Right cardiac atrium (tissue), 5 donors: ENCODE results near the gene MFSD6. TPM values are rescaled to one million over a fixed set of nuclear protein-coding genes. Genes with fewer than 3 reads are reported as not detected.
"Not testable (repeated sequence)": the region's sequence is repeated elsewhere in the genome, so short reads cannot be mapped to it uniquely, and the experiment has no call there.

Experiments used
- ATAC-seq, 2 donors: fragments of 200-7000 bp; cut with Tn5 transposase; one replicate each; pipeline versions ENCODE4 v1.8.0 to v1.9.1; 2020; ENCODE audit warnings: moderate library complexity in 2 of 2, mild to moderate bottlenecking in 1 of 2
- DNase-seq, 3 donors: peaks; one replicate each; pipeline ENCODE4 v3.0.0-alpha.2; 2020
- H3K27ac ChIP-seq: one replicate; pipeline ENCODE4 v1.5.1; 2013; ENCODE audit warnings: mild to moderate bottlenecking, low read length, control low read depth, moderate library complexity
- H3K27me3 ChIP-seq: one replicate; pipeline ENCODE4 v1.6.1; 2013; ENCODE audit not compliant: control insufficient read depth, insufficient read depth
- H3K4me1 ChIP-seq: one replicate; pipeline ENCODE4 v1.6.1; 2013; ENCODE audit warnings: low read length; ENCODE audit not compliant: control insufficient read depth, insufficient read depth
- H3K4me3 ChIP-seq: one replicate; pipeline ENCODE4 v1.5.1; 2013; ENCODE audit warnings: low read length, control low read depth
- H3K9me3 ChIP-seq: one replicate; pipeline ENCODE4 v1.6.1; 2013; ENCODE audit warnings: low read length; ENCODE audit not compliant: control insufficient read depth
- WGBS: extraction: QIAGEN DNeasy Blood & Tissue Kit; methylation state at CpG from one replicate; pipeline ENCODE4 v1.1.7; 2013; 5-methylcytosine and 5-hydroxymethylcytosine counted together
- intact Hi-C, 4 donors: fragments of 100-400 bp; cut with DNase I; formaldehyde crosslinking; loops; one replicate each; pipeline versions ENCODE4 v1.11.0 to v1.14.0; 2022 to 2023
- long read RNA-seq, 4 donors: library from polyadenylated mRNA; unstranded; transcript quantifications; one replicate each; pipeline ENCODE4 v2.0.0, GENCODE V29; 2020 to 2021
- polyA plus RNA-seq: library from polyadenylated mRNA; stranded (reverse); fragments of 200-250 nt; gene quantifications from one replicate; pipeline ENCODE4 v1.2.3, GENCODE V29; 2013
- total RNA-seq, 4 donors: library from RNA; stranded (reverse); fragmentation: NEBNext Ultra II Directional; extraction: Animal tissue kit (Norgen Biotek cat#: 25700); gene quantifications; one replicate each; pipeline ENCODE4 v1.2.1, GENCODE V29; 2021
- donor health status: healthy with polysubstance abuse.
- donor health status: DM: no; HTN: yes; CAD: no.
- donor health status: DM: no; HTN: no; CAD: no.
- donor health status: DM: no; HTN: yes; CAD: no; lungs with severe emphysema.
- donor health status: DM: yes; HTN: yes; CAD: no.

The MFSD6 gene
- total RNA-seq, result 10 to 100 TPM; 29.3 to 32.7 (median 30.3) TPM
- polyA plus RNA-seq, result 14.7 TPM
- long read RNA-seq, donor 1, full-length matches to known transcripts, result 20 of 53 reads
- long read RNA-seq, donor 1, partial matches to known transcripts, result 7 of 53 reads
- long read RNA-seq, donor 1, other reads (novel, unspliced or antisense), result 26 of 53 reads
- long read RNA-seq, donor 2, full-length matches to known transcripts, result 7 of 22 reads
- long read RNA-seq, donor 2, partial matches to known transcripts, result 1 of 22 reads
- long read RNA-seq, donor 2, other reads (novel, unspliced or antisense), result 14 of 22 reads
- long read RNA-seq, donor 3, full-length matches to known transcripts, result 11 of 35 reads
- long read RNA-seq, donor 3, partial matches to known transcripts, result 6 of 35 reads
- long read RNA-seq, donor 3, other reads (novel, unspliced or antisense), result 18 of 35 reads
- long read RNA-seq, donor 4, full-length matches to known transcripts, result 8 of 31 reads
- long read RNA-seq, donor 4, partial matches to known transcripts, result 3 of 31 reads
- long read RNA-seq, donor 4, other reads (novel, unspliced or antisense), result 20 of 31 reads

DNA sequence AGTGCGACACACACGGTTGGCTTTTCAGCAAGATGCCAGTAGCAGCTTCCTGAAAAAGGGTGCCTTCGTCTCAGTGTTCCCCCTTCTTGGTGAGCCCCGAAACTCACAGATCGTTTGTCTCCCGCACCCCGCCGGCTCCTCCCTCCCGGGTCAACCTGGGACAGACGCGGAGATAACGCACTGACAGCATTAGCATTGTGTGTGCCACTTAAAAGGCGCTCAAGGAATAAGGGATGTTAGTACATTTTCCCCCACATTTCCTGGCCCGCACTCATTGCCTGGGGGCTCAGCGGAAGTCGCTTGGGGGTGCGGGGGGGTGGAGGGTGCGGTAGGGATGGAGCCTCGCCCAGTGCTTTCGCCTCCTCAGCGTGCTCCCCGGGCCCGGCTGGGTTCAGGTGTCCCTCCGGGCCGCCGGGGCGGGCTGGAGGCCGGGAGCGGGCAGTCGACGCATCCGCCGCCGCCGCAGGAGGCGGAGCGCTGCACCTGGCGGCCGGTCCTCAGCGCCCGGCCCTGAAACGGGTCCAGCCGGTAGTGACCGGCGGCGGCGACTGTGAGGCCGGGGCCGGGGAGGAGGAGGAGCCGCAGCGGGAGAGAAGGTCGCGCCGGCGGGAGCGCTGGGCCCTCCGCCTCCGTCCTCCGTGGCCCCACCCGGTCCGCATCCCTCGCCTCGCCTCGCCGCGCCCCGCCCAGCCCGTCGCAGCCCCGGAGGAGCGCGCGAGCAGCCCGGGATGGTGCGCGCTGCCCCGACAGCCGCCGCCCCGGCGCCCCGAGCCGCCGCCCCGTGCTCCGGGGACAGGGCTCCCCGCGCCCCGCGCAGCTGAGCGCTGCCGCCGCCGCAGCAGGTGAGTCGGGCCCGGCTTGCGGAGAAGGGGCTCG, at the start of gene MFSD6:
MFSD6 (plus strand) TSS at position 694 of the 876 bp plus-strand sequence. CDS start 27,675 bp downstream, outside the sequence.
- DNase-seq (peak; percentile 57 to 83 (median 82)), ATAC-seq (peak; percentile 80 to 86)
- Histone ChIP-seq H3K9me3 (no peaks in the 10 kb centered on the region), H3K27ac (peak within 1 kb of the TSS; percentile 58), H3K4me3 (peak within 1 kb of the TSS; percentile 92), H3K4me1 (no peaks in the 10 kb centered on the region), H3K27me3 (no peaks in the 10 kb centered on the region)
- 1% methylated on average over 97 of the region's 98 CpGs for WGBS
- intact Hi-C loops, result loop anchor here in 2 of 4 donors (10.0 kb wide), 1 partner anchor 97 kb away; no protein-coding TSS in a partner anchor

GRCh38 chr2:190358655-190359448, 49.3 kb upstream of the MFSD6 start:
- ATAC-seq, result peak in 1 of 2 donors; percentile 36
- H3K27me3 ChIP-seq, H3K27ac ChIP-seq, H3K9me3 ChIP-seq, H3K4me3 ChIP-seq, DNase-seq, H3K4me1 ChIP-seq, intact Hi-C loops: not testable (repeated sequence)
- 76% methylated on average over 8 of the region's 8 CpGs for WGBS

GRCh38 chr2:190360561-190360960, 47.6 kb upstream of the MFSD6 start:
- no peaks in the 10 kb centered on the region for H3K27me3 ChIP-seq
- intact Hi-C loops, result no loop called here
- no peak for ATAC-seq
- no peaks in the 10 kb centered on the region for H3K9me3 ChIP-seq
- peaks cover 9% of the 10 kb centered on the region for H3K4me1 ChIP-seq
- no peak for DNase-seq
- H3K27ac ChIP-seq, result no peak overlapping the region
- H3K4me3 ChIP-seq, result no peak overlapping the region

- Histone ChIP-seq H3K27me3 (no peaks in the 10 kb centered on the region), H3K4me3 (no peak overlapping the region), H3K27ac (no peak overlapping the region), H3K4me1 (peaks cover 8% of the 10 kb centered on the region), H3K9me3 (no peaks in the 10 kb centered on the region)
- intact Hi-C loops, result no loop called here
- ATAC-seq, result no peak
- 85% methylated on average over 3 of the region's 3 CpGs for WGBS
- DNase-seq, result no peak
These were observed 47.2 kb upstream of the MFSD6 start for GRCh38 chr2:190360965-190361364.

GRCh38 chr2:190361572-190361971, 46.6 kb upstream of the MFSD6 start:
- no peaks in the 10 kb centered on the region for H3K9me3 ChIP-seq
- no peak overlapping the region for H3K27ac ChIP-seq
- H3K4me3 ChIP-seq, result no peak overlapping the region
- H3K4me1 ChIP-seq, result peaks cover 5% of the 10 kb centered on the region
- H3K27me3 ChIP-seq, result no peaks in the 10 kb centered on the region
- WGBS, result 44% methylated on average over 2 of the region's 2 CpGs
- ATAC-seq (no peak), DNase-seq (no peak)
- intact Hi-C loops, result no loop called here

GRCh38 chr2:190362894-190363293, 45.3 kb upstream of the MFSD6 start:
- ATAC-seq, result no peak

DNA sequence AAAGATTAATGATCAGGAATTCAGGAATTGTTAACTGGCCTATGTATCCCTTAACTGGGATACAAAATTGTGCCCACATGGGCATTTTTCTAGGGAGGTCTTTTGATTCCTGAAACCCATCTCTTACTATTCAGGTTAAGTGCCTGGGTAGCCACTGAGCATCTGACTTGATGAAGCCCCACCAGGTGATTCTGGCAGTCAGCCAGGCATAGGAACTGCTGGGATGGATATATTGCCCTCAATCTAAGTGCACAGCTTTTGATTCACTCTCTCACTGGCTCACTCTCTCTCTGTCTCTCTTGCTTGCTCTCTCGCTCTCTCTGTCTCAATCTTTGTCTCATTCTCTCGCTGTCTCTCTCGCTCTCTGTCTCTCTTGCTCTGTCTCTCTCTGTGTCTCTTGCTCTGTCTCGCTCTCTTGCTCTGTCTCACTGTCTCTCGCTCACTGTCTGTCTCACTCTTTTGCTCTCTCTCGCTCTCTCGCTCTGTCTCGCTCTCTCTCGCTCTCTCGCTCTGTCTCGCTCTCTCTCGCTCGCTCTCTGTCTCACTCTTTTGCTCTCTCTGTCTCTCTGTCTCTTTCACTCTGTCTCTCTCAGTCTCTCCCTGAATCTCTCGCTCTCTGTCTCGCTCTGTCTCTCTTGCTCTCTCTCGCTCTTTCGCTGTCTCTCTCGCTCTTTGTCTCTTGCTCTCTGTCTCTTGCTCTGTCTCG, 42.5 kb upstream of the MFSD6 start:
- Histone ChIP-seq H3K4me1 (peaks cover 2% of the 10 kb centered on the region), H3K9me3 (no peaks in the 10 kb centered on the region), H3K4me3 (no peak overlapping the region), H3K27ac (no peak overlapping the region), H3K27me3 (no peaks in the 10 kb centered on the region)
- intact Hi-C loops, result no loop called here
- DNase-seq (no peak), ATAC-seq (no peak)
- WGBS, result 92% methylated on average over 18 of the region's 19 CpGs

More at GRCh38 chr2:190362894-190363293, 45.3 kb upstream of the MFSD6 start:
- H3K9me3 ChIP-seq, result no peaks in the 10 kb centered on the region
- intact Hi-C loops, result no loop called here
- peaks cover 5% of the 10 kb centered on the region for H3K4me1 ChIP-seq
- WGBS, result 97% methylated on average over 1 of the region's 1 CpG
- H3K27me3 ChIP-seq, result no peaks in the 10 kb centered on the region
- no peak overlapping the region for H3K27ac ChIP-seq
- no peak for DNase-seq
- no peak overlapping the region for H3K4me3 ChIP-seq

- intact Hi-C loops, result no loop called here
- 88% methylated on average over 11 of the region's 11 CpGs for WGBS
- DNase-seq (no peak), ATAC-seq (peak in 1 of 2 donors; percentile 31)
- H3K27me3 ChIP-seq, result no peaks in the 10 kb centered on the region
- H3K4me3 ChIP-seq, result no peak overlapping the region
- no peak overlapping the region for H3K27ac ChIP-seq
- peaks cover 2% of the 10 kb centered on the region for H3K4me1 ChIP-seq
- H3K9me3 ChIP-seq, result no peaks in the 10 kb centered on the region
These were observed 41.9 kb upstream of the MFSD6 start for GRCh38 chr2:190366248-190366753.

DNA sequence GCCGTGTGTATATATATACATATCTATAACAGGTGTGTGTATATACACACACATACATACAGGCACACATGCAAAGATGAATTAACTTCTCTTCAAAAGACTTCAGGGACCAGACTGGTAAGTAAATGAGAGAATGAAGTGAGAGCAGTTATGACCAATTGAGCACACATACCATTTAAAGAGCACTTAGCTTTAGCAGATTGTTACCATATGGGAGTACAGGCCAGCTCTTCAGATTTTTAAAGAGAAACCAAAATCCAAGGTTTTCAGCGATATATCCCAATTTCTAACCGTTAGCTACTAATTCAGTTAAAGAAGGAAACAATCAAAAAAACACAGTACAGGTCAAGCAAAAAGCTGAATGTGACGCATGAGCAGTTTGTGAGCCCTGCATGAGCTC, 41.1 kb upstream of the MFSD6 start:
- no peak overlapping the region for H3K27ac ChIP-seq
- H3K4me3 ChIP-seq, result no peak overlapping the region
- ATAC-seq (no peak), DNase-seq (no peak)
- no peaks in the 10 kb centered on the region for H3K27me3 ChIP-seq
- intact Hi-C loops, result no loop called here
- WGBS, result 96% methylated on average over 4 of the region's 4 CpGs
- H3K9me3 ChIP-seq, result no peaks in the 10 kb centered on the region
- H3K4me1 ChIP-seq, result peaks cover 2% of the 10 kb centered on the region

DNA sequence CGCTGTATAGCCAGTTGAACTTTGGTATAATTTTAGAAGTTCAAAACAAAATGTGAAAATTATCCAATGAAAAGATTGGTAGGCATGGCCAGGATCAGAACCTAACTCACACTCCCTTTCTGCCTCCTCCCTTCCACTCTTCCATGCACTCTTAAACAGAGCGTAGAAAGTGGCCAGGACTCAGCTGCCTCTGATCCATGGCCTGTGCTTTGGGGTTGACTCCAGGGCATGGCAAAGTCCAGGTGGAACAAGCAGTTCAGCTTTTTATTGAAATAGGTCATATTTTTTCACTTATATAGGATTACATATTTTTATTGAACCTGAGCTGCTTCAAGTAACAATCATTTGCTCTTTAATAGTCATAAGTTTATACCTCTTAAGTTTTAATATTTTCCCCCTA, 38.5 kb upstream of the MFSD6 start:
- no peak for DNase-seq
- Histone ChIP-seq H3K9me3 (no peaks in the 10 kb centered on the region), H3K27ac (no peak overlapping the region), H3K27me3 (no peaks in the 10 kb centered on the region), H3K4me3 (no peak overlapping the region), H3K4me1 (peaks cover 4% of the 10 kb centered on the region)
- WGBS, result 97% methylated on average over 2 of the region's 2 CpGs
- intact Hi-C loops, result loop anchor here in 1 of 4 donors (5.0 kb wide), 1 partner anchor 42 kb away; no protein-coding TSS in a partner anchor
- no peak for ATAC-seq
